GM19193 (cell line): ENCODE data around the gene ZNF584.

Source experiments
- POLR2A ChIP-seq: IDR thresholded peaks from 4 replicates; pipeline ENCODE4 v1.6.1; 2011; ENCODE audit not compliant: insufficient read depth, insufficient read length; ENCODE audit errors: extremely low read depth

Gene ZNF584

DNA sequence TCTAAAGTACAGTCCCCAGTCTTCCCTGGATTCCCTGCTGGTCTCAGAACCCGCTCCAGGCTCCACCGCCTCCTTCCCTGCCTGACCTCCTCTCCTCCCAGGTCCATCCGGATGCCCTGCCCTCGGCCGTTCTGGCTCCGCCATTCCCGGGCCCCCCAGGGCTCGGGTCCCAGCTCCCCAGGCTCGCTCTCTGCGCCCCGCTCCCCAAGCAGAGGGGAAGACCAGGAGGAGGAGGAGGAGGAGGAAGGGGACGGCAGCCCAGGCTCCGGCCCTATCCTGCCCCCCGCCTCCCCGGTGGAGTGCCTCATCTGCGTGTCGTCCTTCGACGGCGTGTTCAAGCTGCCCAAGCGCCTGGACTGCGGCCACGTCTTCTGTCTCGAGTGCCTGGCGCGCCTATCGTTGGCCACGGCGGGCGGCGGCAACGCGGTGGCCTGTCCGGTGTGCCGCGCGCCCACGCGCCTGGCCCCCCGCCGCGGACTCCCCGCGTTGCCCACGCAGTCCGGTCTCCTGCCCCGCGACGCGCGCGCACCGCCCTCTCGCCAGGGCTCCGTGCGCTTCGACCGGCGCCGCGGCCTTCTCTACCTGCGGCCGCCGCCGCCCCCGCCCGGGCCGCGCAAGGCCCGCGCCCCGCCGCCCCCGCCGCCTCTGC is 12.3 kb upstream of the ZNF584 start:
- TF ChIP-seq POLR2A: no peak

DNA sequence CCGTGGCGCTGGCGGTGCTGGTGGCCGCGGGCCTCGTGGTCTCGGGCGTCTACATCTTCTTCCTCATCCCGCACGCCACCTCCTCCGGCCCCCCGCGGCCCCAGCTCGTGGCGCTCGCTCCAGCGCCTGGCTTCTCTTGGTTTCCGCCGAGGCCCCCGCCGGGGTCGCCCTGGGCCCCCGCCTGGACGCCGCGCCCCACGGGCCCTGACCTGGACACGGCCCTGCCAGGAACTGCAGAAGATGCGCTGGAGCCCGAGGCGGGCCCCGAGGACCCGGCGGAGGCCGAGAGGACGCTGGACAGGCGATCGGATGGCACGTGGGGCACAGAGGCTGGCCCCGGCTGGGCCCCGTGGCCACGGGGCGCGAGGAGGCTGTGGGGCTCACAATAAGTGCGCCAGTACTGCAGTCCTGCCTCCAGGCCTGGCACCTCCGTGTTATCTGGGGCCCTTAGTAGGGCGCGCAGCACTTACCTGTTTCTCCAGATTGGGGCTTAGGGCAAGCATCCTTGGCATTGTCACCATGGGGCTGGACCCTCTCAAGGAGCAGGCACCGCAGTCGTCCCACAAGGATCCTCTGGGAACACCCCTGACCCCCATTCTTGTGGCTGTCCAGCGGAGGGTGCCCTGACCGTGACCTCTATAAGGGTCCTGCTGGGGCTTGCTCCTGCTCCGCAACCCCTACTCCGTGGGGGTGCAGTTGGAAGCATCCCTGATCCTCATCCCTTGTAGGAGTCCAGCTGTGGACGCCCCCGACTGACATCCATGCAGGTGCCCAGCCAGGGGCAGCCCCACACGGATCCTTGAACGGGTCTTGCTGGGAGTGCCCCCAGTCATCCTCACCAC is 11.5 kb upstream of the ZNF584 start:
- no peak for TF ChIP-seq POLR2A

DNA sequence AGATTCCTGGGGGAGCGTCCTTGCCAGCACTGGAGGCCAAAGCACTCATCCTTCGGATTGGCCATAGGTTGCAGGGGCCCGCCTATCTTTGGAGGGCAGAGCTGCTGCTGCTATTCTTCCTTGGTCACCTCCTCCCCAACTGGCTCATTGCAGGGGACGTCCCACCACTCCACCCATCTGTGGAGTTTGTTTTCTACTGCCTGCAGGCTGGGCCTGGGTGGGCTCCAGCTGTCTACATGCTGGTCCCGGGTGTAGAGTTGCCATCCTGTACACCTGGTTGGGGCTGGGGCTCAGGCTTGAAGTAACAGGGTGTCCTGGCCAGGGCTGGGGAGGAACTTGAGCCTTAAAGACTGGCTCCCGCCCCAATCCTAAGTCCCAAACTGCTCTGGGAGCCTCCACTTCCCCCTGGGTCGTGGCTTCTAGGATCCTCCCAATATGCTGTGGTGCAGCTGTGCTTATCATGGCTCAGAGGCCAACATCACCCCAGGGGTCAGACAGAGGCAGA is 10.9 kb upstream of the ZNF584 start:
- TF ChIP-seq POLR2A: no peak

DNA sequence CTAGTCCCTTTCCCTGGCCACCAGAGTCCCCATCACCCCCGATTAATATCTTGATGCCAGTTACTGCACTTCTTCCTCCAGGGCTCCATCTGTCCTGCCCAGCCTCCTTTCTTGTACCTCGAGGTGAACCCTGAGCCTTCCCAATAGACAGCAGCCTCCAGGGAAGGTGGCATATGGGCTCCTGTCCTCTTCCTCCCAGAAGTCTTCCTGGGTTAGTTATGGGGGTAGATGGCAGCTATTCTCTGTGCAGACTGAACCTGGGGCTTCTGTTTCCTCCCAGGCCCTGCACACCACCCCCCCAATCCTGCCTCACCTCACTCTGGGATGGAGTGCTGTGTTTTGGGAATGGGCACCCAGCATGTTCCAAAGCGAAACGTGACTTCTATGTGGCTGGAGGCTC is 10.4 kb upstream of the ZNF584 start:
- no peak for TF ChIP-seq POLR2A

DNA sequence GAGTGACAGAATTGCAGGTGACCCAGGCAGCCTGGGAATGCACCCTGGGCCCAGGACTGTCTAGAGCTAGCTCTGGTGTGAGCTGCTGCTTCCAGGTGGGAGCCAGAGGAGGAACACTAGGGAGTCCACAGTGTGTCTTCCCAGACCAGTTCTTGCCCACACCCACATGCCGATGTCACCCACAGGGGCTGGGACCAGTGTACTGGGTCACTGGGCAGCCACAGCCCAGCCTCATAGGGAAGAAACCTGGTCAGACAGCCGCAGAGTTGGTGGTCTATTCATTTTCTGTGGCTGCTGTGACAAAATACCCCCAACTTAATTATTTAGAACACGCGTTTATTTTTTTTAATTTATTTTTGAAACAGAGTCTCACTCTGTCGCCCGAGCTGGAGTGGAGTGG is 9.9 kb upstream of the ZNF584 start:
- no peak for TF ChIP-seq POLR2A

DNA sequence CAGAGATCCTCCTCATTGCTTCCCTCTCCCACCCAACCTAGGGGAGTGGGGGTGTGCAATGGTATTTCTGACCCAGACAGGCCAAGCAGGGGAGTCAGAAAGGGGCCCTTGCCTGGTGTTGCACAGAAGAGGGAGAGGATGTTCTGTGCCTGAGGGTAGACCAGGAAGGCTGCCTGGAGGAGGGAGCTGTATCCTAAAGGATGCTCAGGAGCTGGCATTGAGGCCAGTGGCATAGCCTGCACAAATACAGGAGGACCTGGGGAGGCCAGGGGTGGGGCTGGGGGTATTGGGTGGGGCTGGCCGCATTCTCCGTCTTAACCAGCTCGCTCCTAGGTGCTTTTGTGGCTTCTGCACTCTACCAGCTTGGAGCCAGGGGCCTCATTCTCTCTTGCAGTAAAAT is 8.5 kb upstream of the ZNF584 start:
- TF ChIP-seq POLR2A: no peak

DNA sequence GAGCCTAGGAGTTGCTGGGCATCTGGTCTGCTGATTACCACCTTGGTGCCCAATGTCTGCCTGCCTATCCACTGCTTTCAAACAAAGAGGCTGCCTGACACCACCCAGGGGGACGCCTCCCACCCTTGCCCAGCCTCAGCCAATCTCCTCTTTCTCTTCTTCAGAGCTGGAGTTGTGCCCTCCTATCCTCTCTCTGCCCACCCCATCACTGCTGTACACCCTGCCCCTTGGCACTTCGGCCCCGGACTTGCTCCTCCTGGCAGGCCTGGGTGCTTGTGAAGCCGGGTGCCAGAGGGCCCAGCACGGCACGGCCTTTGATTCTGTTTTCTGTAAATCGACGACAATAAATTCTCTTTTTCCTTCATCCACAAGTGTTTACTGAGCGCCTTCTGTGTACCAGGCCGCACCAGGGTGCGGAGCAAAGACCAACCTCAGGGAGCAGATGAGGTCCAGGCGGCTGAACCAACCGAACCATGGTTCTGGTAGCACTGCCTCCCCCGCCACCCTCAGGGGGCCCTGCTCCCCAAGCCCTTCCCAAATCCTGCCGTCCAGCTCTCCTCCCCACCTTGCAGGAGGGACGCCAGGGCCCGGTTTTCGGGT is 8.0 kb upstream of the ZNF584 start:
- no peak for TF ChIP-seq POLR2A

DNA sequence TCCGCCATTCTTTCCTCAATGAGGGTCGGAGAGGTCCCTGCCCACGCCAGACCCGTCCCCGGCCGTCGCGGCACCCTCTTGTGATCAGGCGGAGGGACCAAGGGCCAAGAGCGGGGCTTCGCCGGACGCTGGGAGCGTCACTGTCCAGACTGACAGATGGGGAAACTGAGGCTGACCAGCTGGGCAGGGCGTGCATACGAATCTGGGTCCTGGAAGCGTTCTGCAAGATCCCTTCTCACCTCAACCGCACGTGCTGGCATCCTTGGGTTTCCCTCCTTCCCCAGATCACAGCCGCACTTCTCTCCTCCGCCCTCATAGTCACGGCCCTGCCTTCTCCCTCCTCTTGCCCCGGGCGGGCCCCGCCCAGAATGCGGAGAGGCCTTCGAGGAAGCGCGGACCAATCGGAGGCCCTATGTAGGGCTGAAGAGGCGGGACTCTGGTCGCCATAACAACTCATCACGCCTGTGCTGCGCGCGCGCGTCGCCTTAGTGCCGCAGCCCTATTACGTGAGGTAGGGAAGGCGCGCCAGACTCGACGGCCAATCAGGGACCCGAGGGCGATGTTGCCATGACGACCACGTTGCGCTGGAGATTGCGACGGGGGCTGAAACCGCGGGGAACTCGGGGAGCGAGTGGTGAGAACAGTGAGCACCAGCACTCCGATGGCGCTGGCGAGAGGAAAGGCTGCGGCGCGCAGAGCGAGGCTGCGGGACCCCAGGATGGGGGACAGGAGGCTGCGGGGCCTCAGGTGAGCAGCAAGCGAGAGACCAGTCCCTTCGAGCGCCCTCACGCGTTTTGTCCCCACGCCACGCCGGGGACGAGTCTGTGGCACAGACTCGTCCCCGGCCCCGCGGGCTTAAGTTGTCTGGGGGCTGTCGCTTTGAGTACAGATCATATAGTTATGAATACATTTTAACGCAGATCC is 7.3 kb upstream of the ZNF584 start:
- TF ChIP-seq POLR2A: peak; percentile 84

DNA sequence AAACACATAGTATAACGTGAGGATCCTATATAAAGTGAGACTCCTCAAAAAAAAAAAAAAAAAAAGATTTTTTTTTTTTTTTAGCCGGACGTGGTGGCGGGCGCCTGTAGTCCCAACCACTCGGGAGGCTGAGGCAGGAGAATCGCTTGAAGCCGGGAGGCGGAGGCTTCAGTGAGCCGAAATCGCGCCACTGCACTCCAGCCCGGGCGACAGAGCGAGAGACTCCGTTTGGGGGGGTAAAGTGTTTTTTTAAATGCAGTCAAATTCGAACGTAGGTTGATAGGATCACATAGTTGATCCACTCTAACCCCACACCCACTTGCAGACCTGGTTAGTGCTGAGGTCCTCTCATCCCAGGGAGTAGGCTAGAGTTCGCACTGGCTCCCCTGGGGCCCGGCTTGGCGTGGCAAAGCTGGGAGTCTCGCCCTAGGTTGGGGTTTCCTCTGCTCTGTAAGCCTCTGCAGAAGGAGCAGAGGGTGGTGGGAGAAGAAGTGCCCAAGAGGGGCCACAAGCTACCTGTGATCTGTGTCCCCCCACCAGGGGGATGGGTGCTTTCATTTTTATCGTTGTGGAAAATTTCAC is 6.5 kb upstream of the ZNF584 start:
- no peak for TF ChIP-seq POLR2A

DNA sequence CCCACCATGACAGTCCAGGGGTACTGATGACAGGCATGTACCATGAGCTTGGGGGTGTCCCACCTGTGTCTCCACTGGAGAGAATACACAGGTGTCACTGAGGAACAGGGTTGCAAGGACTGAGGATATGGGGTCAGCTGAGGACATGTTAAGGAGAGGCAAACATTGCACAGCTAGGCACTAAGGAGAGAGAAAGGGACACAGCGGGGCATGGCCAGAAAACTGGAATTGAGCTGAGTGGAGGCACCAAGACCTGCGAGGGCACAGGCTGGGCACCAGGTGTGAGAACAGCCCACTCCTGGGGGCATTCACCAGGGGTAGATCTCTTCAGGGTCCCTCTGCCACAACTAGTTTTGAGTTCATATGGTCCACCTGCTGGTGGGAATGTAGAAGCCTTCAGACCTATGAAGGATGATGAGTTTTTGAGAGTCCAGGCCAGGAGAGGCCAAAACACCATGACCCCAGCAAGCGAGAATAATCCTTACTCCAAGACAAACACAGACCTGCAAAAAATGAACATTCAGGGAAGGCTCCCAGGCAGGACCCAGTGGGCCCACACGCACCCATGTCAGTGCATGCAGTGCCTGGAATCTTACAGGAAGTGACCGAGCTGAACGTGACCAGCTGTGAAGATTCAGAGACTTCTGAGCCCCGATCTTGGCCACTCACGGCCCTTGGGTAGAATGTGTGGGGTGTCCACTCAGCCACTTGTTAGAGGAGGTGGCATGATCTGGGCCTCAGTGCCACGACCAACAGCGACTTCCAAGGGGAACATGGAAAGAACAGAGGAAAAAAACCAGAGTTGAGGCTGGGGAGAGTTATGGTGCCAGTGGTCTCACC is 1.4 kb upstream of the ZNF584 start:
- TF ChIP-seq POLR2A: no peak

DNA sequence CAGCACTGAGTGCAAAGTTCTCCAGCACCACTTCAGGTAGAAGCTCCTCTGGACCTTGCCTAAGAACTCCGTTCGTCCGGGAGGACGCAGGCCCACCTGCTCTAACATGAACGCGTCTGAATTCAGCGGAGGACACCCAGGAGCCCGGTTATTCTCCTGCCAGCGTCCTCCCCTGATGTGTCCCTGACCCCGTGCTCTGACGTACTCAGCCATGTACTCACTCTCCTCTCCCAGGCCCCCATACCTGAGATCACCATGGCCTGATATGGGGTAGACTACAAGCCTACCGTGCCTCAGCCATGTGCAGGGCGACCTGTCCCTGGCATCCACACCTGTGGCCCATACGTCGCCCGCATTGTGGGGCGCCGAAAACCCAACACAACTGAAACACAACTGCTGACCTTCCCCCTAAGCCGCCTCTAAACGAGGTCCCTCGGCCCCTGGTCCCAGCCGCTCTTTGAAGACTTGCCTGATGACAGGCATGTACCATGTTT is 744 bp upstream of the ZNF584 start:
- no peak for TF ChIP-seq POLR2A

DNA sequence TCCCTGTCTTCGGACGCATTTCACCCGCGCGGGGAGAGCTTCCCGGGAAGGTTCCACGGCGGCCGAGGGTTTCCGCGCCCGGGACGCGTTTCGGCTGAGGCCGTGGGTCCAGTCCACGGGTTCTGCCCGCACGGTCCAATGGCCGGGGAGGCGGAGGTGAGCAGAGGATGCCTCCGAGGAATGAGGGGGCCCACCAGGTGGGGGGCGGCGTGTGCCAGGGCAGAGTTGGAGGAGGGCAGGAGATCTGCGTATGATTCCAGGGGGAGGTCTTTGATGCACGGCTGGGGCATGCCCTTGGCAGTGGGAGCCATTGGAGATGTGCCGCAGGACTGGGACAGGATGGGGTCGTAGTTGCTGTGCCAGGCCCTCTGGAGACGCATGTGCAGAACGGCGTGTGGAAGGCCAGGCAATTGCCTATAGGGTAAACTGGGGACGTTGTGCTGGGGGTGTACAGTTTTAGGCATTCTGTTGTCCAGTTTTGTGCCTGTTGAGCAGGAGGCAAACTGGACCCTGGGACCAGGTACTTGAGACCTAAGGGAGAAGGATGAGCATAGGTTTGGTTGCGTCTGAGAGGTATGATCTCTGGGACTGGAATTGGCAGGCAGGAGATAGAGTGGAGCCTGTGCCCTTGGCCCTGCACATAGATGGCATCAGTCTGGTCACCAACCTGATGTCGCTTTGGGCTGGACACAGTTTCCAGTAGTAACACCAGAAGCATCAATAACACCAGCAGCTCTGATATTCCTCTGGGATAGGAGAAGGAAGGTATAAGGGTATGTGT is 751 bp downstream of the ZNF584 start:
- no peak for TF ChIP-seq POLR2A

DNA sequence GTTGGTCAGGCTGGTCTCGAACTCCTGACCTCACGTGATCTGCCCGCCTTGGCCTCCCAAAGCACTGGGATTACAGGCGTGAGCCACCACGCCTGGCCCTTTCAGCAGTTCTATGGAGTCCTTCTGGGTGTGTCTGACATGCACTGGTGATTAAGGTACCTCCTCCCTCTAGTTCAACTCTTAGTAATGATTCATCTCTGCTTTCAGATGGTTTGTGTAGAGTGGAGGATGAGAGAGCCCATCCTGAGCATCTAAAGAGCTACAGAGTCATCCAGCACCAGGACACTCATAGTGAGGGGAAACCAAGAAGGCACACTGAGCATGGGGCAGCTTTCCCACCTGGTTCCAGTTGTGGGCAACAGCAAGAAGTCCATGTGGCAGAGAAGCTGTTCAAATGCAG is 8.2 kb downstream of the ZNF584 start:
- TF ChIP-seq POLR2A: no peak
